A673 (cell line): Measurements from ENCODE around the gene ZWILCH. TPM values are rescaled to one million over a fixed set of nuclear protein-coding genes. Genes with fewer than 3 reads are reported as not detected.

Source experiments
- BruUV-seq: library from RNA; stranded (reverse); fragments of 400-500 nt; replicated peaks from 2 replicates; lab custom pipeline; 2021; lab: Mats Ljungman, UMichigan
- CTCF ChIA-PET: fragments of 300-600 bp; sonication (Branson Sonifier 250); formaldehyde crosslinking; loops from one replicate; lab custom pipeline; 2022; ENCODE audit warnings: antibody characterized with exemption; lab: Charles Lee
- POLR2A ChIA-PET: fragments of 300-600 bp; sonication (Branson Sonifier 250); formaldehyde crosslinking; loops from one replicate; lab custom pipeline; 2022; ENCODE audit warnings: antibody characterized with exemption; ENCODE audit not compliant: low non-redundant PET; lab: Charles Lee
- DNase-seq: peaks from one replicate; pipeline ENCODE4 v3.0.0-alpha.2; 2015; ENCODE audit warnings: low spot score
- H3K27ac ChIP-seq: fragments of 200-600 bp; sonication (generic); 2 replicates; pipeline ENCODE4 v1.5.1; 2016; ENCODE audit warnings: mixed run types, low read depth, mild to moderate bottlenecking, mixed read lengths, antibody characterized with exemption, low read length; ENCODE audit not compliant: poor library complexity, severe bottlenecking
- H3K27me3 ChIP-seq: fragments of 200-600 bp; sonication (generic); replicated peaks from 2 replicates; pipeline ENCODE4 v1.6.1; 2017; ENCODE audit warnings: mixed run types, low read depth, mild to moderate bottlenecking, mixed read lengths, antibody characterized with exemption, low read length; ENCODE audit not compliant: insufficient read depth, poor library complexity
- H3K36me3 ChIP-seq: fragments of 200-600 bp; sonication (generic); 2 replicates; pipeline ENCODE4 v1.6.1; 2016; ENCODE audit warnings: mixed run types, mild to moderate bottlenecking, mixed read lengths, antibody characterized with exemption, low read length; ENCODE audit not compliant: insufficient read depth, poor library complexity, severe bottlenecking
- H3K4me1 ChIP-seq: fragments of 200-600 bp; sonication (generic); 2 replicates; pipeline ENCODE4 v1.6.1; 2017; ENCODE audit warnings: mixed run types, mild to moderate bottlenecking, mixed read lengths, antibody characterized with exemption, low read length; ENCODE audit not compliant: insufficient read depth, poor library complexity, severe bottlenecking
- H3K4me3 ChIP-seq: fragments of 200-600 bp; sonication (generic); 2 replicates; pipeline ENCODE4 v1.5.1; 2016; ENCODE audit warnings: low read depth, mixed run types, mild to moderate bottlenecking, mixed read lengths, low read length; ENCODE audit not compliant: poor library complexity, severe bottlenecking
- H3K9me3 ChIP-seq: fragments of 200-600 bp; sonication (generic); 2 replicates; pipeline ENCODE4 v1.6.1; 2016; ENCODE audit warnings: mixed run types, low read depth, mild to moderate bottlenecking, mixed read lengths, antibody characterized with exemption, low read length; ENCODE audit not compliant: poor library complexity, severe bottlenecking
- EZH2 ChIP-seq: fragments of 200-600 bp; sonication (generic); IDR thresholded peaks from 2 replicates; pipeline ENCODE4 v1.6.1; 2017; ENCODE audit warnings: borderline replicate concordance, low read depth, mild to moderate bottlenecking, mixed read lengths, antibody characterized with exemption, low read length; ENCODE audit not compliant: poor library complexity, severe bottlenecking
- intact Hi-C: fragments of 100-400 bp; cut with micrococcal nuclease; formaldehyde crosslinking; loops from one replicate; pipeline ENCODE4 v1.10.0; 2022; ENCODE audit not compliant: unreplicated experiment
- total RNA-seq: library from RNA; stranded (reverse); gene quantifications from 2 replicates; pipeline ENCODE4 v1.2.3, GENCODE V29; 2021
- TF ChIP-seq, protein P1 (sequence below): fragments of 300-800, 200-600 bp; sonication (generic); conservative IDR thresholded peaks from 2 replicates; pipeline ENCODE4 v1.5.1; 2017; ENCODE audit warnings: low read depth, mild to moderate bottlenecking, antibody characterized with exemption, low read length, moderate library complexity, mixed read lengths

Gene ZWILCH
- total RNA-seq, 1 experiment from 2014 or later, result 36.3 TPM

GRCh38 chr15:66503780-66504562, 1.2 kb upstream of the ZWILCH start:
- Histone ChIP-seq H3K27ac (peak overlapping the region; percentile 93), H3K36me3 (peaks cover 52% of the 10 kb centered on the region), H3K9me3 (no peaks in the 10 kb centered on the region), H3K4me1 (peaks cover 10% of the 10 kb centered on the region), H3K27me3 (no peaks in the 10 kb centered on the region), H3K4me3 (peak overlapping the region; percentile 72)
- POLR2A ChIA-PET, result no interaction called here
- intact Hi-C loops, result no loop called here
- CTCF ChIA-PET, result interaction anchor here (0.5 kb wide), 1 partner anchor 63 kb away, joined by 4 read pairs; no protein-coding TSS in a partner anchor
- TF ChIP-seq, protein P1, sequence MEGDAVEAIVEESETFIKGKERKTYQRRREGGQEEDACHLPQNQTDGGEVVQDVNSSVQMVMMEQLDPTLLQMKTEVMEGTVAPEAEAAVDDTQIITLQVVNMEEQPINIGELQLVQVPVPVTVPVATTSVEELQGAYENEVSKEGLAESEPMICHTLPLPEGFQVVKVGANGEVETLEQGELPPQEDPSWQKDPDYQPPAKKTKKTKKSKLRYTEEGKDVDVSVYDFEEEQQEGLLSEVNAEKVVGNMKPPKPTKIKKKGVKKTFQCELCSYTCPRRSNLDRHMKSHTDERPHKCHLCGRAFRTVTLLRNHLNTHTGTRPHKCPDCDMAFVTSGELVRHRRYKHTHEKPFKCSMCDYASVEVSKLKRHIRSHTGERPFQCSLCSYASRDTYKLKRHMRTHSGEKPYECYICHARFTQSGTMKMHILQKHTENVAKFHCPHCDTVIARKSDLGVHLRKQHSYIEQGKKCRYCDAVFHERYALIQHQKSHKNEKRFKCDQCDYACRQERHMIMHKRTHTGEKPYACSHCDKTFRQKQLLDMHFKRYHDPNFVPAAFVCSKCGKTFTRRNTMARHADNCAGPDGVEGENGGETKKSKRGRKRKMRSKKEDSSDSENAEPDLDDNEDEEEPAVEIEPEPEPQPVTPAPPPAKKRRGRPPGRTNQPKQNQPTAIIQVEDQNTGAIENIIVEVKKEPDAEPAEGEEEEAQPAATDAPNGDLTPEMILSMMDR, result no peak
- no peak for TF ChIP-seq EZH2
- TSS peak; percentile 62 for BruUV-seq
- no peak for DNase-seq

DNA sequence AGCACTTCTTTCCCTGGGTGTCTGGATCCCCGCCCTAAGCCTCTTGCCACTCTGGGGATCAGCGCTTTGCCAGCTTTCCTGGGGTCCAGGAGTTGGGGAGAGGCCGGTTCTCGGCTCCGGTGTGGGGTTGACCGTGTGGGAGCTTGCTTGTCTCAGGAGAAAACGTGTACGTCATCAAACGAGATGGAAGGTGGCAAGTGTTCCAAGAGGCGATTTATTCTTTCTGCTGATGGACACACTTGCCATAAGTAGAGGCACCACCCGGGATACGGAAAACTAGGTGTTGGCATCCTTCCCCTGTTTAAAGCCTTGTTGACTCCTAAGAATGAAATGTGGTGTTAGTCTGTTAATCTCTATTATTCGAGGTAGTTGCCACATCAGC, 295 bp downstream of the ZWILCH start:
- intact Hi-C loops, result no loop called here
- no peak for DNase-seq
- peaks cover 43% of the 10 kb centered on the region for H3K36me3 ChIP-seq
- H3K9me3 ChIP-seq, result no peaks in the 10 kb centered on the region
- POLR2A ChIA-PET, result interaction anchor here (0.6 kb wide), 1 partner anchor 66 kb away, joined by 3 read pairs; no protein-coding TSS in a partner anchor
- no peaks in the 10 kb centered on the region for H3K27me3 ChIP-seq
- peak overlapping the region; percentile 93 for H3K27ac ChIP-seq
- CTCF ChIA-PET, result no interaction called here
- peaks cover 10% of the 10 kb centered on the region for H3K4me1 ChIP-seq
- TF ChIP-seq, protein P1, result no peak
- no peak for TF ChIP-seq EZH2
- TSS peak; percentile 82 for BruUV-seq
- peak overlapping the region; percentile 72 for H3K4me3 ChIP-seq

DNA sequence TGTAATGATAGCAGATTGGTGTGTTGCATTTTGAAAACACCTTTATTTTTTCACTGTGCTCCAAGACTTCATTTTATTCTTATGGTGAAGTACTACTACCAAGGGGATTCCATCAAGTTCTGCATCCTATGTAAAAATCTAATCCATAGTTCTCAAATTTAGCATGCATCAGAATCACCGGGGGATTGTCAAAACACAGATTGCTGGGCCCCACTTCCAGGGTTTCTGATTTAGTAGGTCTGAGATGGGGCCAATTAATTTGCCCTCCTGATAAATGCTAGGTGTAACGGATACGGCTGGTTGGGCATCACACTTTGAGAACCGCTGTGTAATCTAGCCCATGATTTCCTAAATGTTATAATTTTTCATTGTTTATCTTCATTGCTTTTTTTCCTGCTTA, 692 bp downstream of the ZWILCH start:
- BruUV-seq, result no TSS peak
- peak overlapping the region; percentile 72 for H3K4me3 ChIP-seq
- DNase-seq, result no peak
- H3K27me3 ChIP-seq, result no peaks in the 10 kb centered on the region
- CTCF ChIA-PET, result no interaction called here
- intact Hi-C loops, result no loop called here
- TF ChIP-seq EZH2, result no peak
- TF ChIP-seq, protein P1, result no peak
- peaks cover 10% of the 10 kb centered on the region for H3K4me1 ChIP-seq
- peaks cover 39% of the 10 kb centered on the region for H3K36me3 ChIP-seq
- POLR2A ChIA-PET, result no interaction called here
- peak overlapping the region; percentile 93 for H3K27ac ChIP-seq
- H3K9me3 ChIP-seq, result no peaks in the 10 kb centered on the region
